Stimulated activated CD4-positive, alpha-beta T cell treated with anti-CD3 and anti-CD28 coated beads, TNF-alpha, amount 100 ng/mL, for 1 hour (primary cell): ENCODE measurements around the gene HMOX2.
A peak's percentile ranks its signal among the peaks of the same experiment; 100 is the strongest.

Experiments used
- DNase-seq, 3 donors: peaks; one replicate each; pipeline ENCODE4 v3.0.0-alpha.2; 2020; ENCODE audit warnings: low read depth in 3 of 3, low spot score in 1 of 3

Gene HMOX2, protein sequence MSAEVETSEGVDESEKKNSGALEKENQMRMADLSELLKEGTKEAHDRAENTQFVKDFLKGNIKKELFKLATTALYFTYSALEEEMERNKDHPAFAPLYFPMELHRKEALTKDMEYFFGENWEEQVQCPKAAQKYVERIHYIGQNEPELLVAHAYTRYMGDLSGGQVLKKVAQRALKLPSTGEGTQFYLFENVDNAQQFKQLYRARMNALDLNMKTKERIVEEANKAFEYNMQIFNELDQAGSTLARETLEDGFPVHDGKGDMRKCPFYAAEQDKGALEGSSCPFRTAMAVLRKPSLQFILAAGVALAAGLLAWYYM

DNA sequence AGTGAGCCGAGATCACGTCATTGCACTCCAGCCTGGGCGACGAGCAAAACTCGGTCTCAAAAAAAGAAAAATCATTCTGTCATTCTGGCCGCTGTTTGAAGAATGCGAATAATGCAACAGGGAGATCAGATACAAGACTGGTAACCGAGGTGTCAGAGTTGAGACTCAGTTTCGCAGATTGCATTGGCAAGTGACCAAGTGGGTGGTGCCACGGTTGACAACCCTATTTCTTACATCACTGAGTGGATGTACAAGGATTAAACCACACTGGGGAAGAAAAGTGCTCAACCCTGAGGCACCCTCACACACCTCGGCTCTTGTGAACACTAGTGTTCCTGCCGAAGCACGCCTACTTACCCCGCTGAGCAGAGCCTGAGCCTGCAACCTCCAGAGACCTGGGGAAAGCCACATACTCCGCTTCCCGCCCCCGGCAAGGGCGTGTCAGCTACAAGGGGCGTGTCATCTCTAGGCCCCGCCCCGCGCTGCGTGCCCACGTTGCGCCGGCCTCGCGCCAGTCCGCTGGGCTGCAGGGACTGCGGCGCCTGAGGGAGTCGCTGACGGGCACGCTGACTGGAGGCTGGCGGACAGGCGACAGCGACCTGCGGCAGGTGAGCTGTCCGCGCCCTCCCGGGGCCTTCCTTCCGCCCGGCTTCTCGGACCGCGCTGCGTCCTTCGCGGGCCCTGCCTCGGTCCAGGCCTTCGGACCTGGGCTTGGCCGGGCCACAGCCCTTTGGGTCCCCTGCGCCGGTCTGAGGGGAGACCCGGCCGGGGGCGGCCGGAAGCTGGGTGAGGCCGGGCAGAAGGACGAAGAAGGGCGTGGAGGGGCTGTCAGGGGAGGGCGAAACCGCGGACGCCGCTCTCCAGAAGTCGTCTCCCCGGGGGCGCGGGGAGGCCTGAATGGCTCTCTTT is at the start of gene HMOX2:
Gene HMOX2 (plus strand): TSS at position 519 of the 909 bp plus-strand sequence. CDS start 29,127 bp downstream, outside the sequence.
- DNase-seq = peak; percentile 81 to 95 (median 90)

DNA sequence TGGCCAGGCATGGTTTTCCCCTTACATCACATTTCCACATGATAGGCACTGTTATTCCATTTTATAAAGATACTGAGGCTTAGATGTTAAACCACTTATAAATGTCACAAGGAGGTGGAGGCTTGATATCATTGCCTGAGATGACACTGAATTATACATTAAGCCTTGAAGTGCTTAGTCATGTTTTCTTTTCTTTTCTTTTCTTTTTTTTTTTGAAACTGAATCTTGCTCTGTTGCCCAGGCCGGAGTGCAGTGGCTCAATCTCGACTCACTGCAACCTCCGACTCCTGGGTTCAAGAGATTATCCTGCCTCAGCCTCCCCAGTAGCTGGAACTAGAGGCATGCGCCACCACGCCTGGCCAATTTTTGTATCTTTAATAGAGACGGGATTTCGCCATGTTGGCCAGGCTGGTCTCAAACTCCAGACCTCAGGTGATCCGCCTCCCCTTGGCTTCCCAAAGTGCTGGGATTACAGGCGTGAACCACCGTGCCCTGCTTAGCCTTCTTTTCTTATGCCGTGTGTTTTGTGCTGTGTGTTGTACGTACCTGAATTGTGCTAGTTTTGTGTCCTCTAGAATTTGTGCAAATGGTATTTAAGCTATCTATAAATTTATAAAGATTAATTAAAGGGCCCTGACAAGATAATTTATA is 49.4 kb upstream of the HMOX2 start:
- no peak for DNase-seq

DNA sequence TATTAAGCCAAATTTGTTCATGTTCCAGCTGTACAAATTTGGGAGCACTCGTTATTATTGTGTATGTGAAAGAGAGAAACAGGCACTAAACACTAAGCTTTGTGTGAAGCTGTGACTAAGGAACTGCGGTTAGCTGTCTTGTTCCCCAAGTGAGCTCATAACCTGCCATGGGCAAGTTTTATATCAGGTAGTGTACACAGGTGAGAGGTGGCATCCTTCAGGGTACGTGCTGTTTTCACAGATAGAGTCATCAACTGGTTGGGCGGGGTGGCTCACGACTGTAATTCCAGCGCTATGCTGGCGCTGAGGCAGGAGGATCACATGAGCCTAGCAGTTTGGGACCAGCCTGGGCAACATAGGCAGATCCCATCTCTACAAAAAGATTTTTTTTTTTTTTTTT is 47.7 kb upstream of the HMOX2 start:
- DNase-seq = no peak

DNA sequence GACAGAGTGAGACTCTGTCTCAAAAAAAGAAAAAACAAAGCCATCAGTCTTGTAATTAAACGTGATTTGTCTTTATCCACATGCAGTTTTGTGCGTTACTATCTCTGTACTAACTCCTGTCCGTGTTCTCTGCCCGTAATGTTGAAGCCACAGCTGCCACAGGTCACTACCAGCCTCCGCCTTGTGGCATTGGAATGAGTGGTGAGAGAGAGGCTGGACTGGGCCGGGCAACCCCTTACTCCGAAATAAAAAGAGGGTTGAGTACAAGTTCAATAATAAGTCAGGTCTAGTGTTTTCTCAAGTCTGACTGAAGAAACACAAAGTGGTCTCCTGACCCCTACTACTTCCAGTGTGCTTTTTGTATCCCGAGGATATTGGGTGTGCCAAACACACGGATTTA is 45.2 kb upstream of the HMOX2 start:
- no peak for DNase-seq

DNA sequence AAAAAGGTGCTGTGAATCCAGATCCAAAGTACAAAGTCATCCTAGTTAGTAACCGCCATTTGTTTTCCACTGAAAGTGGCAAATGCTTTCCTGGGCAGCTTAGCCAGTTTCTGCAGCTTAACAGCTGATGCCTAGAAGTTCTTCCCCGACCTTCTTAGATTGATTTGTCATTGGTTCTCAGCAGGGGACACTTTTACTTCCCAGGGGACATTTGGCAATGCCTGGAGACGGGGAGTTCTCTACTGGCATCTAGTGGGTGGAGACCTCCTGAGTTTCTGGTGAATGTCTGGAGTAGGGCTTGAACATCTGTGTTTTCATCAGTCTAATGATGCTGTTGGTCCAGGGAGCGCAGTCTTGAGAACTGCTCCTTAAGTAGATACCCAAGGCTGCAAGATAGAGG is 43.0 kb upstream of the HMOX2 start:
- DNase-seq = no peak

DNA sequence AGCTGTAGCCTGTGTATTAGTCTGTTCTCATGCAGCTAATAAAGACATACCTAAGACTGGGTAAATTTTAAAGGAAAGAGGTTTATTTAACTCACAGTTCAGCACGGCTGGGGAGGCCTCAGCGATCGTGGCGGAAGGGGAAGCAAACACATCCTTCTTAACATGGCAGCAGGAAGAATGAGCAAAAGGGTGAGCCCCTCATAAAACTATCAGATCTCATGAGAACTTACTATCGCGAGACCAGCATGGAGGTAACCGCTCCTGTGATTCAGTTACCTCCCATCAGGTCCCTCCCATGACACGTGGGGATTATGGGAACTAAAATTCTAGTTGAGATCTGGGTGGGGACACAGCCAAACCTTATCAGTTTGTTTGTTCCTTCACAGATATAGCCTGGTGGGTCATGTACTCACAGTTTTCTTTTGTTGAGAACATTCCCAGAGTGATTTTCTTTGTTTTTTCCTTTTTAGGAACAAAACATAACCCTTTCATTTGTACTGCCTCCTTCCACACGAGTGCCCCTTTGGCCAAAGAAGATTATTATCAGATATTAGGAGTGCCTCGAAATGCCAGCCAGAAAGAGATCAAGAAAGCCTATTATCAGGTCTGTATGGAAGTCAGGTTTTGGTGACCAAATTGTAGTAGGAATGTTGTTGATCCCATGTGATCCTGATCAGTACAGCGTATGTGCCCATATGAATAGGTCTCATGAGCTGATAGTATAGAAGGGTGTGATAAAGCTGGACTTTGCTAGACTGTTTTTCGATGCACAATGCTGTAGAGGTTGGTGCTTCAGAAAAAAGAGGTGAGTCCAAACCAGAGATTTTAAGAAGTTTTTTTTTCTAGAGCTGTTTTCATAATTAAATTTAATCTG is 42.0 kb upstream of the HMOX2 start:
- DNase-seq = no peak

DNA sequence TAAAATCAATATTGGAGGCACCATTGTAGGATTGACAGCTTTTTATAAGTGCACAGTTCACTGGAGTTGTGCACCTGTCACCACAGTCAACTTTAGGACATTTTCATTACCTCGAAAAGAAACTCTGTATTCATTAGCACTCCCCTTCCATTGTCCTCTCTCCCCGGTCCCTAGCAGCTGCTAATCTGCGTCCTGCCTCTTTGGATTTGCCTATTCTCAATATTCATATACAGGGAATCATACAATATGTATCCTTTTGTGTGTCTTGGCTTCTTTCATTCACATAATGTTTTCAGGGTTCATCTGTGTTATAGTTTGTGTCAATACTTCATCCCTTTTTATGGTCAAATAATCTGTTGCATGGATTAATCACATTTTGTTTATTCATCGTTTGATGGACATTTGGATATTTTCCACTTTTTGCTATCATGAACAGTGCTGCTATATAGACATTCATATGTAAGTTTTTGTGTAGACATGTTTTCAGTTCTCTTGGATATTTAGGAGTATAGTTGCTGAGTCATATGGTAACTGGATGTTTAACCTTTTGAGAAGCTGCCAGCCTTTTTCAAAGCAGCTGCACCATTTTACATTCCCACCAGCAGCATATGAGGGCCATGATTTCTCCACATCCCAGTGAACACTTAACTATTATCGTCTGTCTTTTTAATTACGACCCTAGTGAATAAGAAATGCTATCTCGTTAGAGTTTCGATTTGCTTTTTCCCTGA is 40.7 kb upstream of the HMOX2 start:
- DNase-seq = no peak

DNA sequence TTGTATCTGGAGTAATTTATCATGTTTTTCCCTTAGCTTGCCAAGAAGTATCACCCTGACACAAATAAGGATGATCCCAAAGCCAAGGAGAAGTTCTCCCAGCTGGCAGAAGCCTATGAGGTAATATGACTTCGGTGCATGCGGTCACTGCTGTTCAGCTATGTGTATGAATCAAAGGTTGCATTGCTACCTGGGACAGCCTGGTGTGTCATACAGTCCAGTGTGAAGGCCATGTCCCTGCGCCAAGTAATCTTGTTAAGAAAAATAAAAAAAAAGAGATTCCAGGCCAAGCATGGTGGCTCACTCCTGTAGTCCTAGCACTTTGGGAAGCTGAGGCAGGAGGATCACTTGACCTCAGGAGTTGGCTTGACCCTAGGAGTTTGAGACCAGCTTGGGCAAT is 38.8 kb upstream of the HMOX2 start:
- no peak for DNase-seq

DNA sequence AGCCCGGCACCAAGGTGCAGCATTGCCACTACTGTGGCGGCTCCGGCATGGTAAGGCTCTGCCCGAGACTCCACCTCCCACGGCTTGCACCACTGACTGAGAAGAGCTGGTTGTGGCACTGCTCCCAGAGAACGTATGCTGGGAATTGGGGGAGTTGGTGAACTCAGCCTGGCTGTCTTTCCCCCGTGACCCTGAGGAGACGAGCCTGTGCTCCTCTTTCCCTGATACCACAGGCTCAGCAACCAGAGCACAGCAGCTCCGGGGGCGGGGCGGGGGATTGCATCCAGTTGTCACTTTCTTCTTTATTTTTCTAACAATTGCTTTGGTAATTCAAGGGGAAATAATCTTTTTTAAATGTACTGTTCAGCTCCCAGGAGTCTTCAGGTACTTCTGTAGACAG is 33.8 kb upstream of the HMOX2 start:
- no peak for DNase-seq

DNA sequence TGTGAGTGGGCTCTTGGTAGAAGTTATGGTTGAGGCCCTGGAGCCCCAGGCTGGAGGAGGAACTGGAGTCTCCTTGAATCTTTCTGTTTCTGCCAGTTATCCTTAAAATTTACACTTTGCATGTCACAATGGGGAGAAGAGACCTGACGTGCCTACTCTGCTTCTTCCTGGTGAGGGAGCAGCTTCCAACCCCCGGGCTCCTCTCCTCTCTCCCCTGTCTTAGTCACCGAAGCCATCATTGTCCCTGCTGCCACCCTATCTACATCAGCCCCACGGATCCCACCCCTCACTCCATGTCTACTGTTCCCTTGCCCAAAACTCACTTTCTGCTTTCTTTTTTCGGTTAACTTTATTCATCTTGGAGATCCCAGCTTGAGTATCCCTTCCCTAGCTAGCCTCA is 32.9 kb upstream of the HMOX2 start:
- no peak for DNase-seq

DNA sequence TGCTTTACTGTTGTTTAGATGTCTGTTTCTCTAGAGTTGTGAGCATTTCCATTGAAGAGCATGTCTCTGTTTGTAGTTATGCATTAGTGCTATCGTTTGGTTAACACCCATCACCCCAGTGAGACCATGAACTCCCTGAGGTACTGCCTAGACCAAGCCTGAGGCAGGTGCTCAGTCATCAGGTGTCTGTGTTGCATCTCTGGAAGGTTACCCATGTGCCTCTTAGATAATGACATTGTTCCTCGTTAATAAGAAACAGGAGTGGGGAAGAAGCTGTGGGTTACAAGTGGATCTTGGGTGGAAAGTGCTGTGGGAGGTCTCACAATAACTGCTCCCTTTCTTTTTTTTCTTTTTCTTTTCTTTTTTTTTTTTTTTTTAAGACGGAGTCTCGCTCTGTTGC is 32.2 kb upstream of the HMOX2 start:
- no peak for DNase-seq

DNA sequence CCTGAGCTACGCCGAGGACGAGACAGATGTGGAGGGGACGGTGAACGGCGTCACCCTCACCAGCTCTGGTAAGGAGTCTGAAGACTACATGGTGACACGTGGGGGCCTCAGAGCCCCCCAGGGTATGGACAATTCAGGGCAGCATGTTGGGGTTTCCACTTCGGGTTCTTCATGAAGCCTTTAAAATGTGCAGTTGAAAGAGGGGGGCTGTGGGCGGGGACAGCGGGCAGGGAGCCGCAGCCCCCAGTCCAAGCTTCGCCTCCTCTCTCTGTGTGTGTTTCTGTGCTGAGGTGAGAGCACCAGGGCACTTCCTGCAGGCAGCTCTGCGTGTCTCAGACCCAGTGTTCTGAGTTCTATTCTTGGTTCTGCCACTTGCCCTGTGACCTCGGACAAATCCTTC is 25.8 kb upstream of the HMOX2 start:
- no peak for DNase-seq

DNA sequence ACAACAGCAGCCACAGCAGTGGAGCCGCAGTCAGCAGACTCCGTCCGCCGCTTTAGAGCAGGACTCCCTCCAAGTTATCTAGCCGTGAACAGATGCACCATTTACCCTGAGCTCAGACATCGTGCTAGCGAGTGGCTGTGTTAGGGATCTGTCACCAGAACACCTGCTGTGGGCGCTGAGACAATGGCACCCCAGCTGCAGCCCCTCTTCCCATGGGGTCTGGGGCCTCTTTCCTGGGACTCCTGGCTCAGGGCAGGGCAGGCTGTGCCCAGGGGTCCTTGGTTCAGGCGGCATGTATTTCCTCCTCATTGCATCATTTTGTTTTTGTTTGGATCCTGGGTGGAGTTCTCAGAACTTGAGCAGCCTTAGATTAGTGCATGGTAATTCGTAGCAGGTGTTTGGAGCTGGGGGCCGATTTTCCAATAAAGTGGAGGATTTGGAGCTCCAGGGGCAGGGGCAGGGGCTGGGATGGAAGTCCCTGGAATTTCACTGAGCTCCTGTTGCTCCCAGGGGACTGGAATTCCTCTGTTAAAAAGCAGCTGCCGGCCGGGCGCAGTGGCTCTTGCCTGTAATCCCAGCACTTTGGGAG is 25.2 kb upstream of the HMOX2 start:
- no peak for DNase-seq

DNA sequence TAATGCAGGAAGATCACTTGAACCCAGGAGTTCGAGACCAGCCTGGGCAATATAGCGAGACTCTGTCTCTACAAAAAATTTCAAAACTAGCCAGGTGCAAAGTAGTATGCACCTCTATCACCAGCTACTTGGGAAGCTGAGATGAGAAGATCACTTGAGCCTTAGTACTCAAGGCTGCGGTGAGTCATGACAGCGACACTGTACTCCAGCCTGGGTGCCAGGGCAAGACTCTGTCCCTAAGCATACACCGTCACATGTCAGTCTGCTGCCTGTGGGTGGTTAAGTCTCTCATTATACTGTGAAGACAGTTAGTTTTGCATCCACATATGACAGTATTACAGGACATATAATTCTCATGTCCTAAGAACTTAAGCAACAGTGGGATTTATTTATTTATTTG is 23.5 kb upstream of the HMOX2 start:
- no peak for DNase-seq

DNA sequence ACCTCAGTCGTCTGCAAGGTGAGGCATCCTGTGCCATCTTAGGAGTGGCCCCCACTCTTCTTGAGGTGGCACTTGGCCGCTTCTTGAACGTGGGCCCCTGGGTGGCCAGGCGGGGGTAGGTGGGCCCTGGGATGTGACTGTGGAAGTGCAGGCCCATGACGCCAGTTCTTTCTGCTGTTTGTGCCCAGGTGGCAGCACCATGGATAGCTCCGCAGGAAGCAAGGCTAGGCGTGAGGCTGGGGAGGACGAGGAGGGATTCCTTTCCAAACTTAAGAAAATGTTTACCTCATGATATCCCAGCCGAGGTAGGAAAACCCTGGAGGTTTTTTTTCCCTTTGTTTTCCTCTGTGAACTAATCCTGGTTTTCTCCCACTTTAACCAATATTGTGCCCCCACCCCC is 21.6 kb upstream of the HMOX2 start:
- no peak for DNase-seq

DNA sequence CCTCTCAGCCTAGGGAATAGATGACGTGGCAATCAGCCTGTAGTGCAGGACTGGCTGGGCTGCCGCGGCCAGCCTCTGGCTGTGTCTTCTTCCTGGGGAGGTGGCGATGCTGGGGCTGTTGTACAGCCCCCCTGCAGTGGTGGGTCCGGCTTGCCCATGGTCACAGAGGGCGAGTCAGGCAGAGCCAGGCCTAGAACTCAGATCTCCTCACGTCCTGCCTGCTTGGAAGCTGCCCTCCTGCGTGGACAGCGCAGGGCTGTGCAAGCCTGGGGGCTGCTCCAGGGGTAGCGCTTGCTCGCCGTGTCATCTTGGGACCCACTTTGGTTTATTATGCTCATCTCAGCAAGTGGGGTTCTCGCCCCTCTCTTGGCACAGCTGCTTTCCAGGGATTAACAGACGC is 21.1 kb upstream of the HMOX2 start:
- DNase-seq = no peak

DNA sequence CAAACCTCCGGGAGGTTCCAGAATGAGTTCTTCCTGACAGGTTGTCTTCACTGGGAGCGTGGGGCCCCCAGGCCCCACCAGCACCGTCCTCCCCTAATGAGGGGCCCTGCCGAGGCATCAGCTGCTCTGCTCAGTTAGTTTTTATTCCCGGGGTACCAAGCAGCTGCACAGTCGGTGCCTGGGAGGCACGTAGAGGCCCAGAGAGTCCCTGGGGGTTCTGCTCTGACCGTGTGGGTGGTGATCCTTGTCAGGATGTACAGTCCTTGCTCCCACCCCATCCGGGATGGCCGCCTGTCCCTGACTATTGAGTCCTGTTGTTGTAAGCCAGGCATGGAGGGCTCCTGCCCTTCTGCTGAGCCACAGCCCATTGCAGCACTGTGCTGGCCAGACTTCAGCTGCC is 20.2 kb upstream of the HMOX2 start:
- no peak for DNase-seq

DNA sequence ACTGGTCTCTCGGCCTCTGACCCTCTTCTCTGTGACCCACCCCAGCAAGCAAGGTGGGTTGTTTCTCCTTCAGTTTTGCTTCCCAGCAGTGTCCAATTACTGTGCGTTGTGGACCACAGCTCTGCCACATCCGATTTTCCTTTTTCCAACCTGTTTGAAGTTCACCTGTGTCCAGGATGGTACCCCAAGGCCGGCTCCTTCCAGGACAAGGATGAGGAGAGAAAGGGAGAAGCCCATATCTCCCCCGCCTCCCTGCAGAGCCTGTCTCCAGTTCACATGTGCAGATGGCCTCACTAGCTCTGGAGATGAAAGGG is 15.3 kb upstream of the HMOX2 start:
- no peak for DNase-seq

DNA sequence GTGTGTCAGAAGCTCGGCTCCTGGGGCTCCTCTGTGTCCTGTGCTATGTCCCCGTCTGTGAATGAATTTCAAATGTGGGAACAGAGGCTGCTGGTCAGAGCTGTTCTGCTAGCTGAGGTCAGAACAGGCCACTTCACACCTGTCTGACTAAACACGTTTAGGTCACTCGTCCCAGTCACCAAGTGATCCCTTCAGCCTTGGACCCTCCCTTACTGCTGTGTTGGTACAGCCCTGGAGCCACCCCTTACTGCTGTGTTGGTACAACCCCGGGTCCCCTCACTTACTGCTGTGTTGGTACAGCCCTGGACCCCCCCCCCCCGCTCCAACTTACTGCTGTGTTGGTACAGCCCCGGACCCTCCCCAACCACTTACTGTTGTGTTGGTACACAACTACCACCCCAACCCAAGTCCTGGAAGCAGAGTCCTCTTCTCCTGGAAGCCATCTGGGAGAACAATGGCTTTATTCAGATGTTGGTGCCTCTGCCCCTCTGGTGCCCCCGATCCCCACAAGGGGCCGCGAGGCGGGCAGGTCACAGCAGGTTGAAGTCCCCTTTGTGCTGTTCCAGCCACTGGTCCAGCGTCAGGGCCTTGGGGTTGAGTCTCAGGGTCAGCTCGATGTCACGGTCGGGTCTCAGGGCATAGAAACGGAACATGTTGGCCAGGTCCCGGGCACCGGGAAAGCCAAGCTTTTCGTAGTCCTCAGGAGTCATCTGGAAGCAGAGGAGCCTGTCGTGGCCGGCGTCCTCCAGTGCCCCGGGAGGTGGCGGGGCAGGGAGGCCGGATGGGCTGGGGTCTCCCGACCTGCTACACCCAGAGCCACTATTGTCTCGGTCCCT is 14.7 kb upstream of the HMOX2 start:
- no peak for DNase-seq
